Measurements from ENCODE around the gene CGNL1.

Gene CGNL1

GRCh38 chr15:57534281-57534680, 158.0 kb downstream of the CGNL1 start:
- 64% methylated on average over 5 of the region's 6 CpGs for WGBS
- no peak overlapping the region for H3K14ac ChIP-seq (ENCODE audit: low read length in 2 of 2)
- no peak overlapping the region for H2AFZ ChIP-seq (ENCODE audit: low read depth, low read length)

GRCh38 chr15:57537072-57537471, 160.8 kb downstream of the CGNL1 start:
- Histone ChIP-seq H2BK5ac (ENCODE audit: low read depth, low read length, poor library complexity, severe bottlenecking) (no peak overlapping the region), H3K9ac (ENCODE audit: low read length) (peak overlapping the region; percentile 59), H2BK12ac (ENCODE audit: low read length in 2 of 2) (no peak overlapping the region), H3K14ac (ENCODE audit: low read length in 2 of 2) (no peak overlapping the region), H3K4me2 (ENCODE audit: low read length, poor library complexity, severe bottlenecking) (no peak overlapping the region), H3K79me1 (replicated peaks; ENCODE audit: low read length, poor library complexity, severe bottlenecking) (no peaks in the 10 kb centered on the region), H4K91ac (ENCODE audit: low read length) (no peak overlapping the region), H3K4ac (ENCODE audit: low read depth in 1 of 2, low read length in 2 of 2) (no peak overlapping the region), H4K8ac (ENCODE audit: low read length) (no peak overlapping the region), H3K18ac (ENCODE audit: low read depth in 1 of 2, low read length in 2 of 2) (no peak overlapping the region), H3K36me3 (ENCODE audit: control insufficient read depth in 1 of 2, insufficient read depth in 2 of 2, low read depth in 1 of 2, low read length in 2 of 2) (peaks cover 0 to 57% of the 10 kb centered on the region in 2 experiments), H3K23ac (ENCODE audit: low read length in 2 of 2) (no peak overlapping the region), H3K4me3 (ENCODE audit: insufficient read depth in 1 of 2, low read depth in 1 of 2, low read length in 2 of 2) (no peak overlapping the region), H2AK5ac (ENCODE audit: low read length, severe bottlenecking) (peak overlapping the region; percentile 42), H2BK15ac (ENCODE audit: low read depth, poor library complexity, severe bottlenecking) (no peak overlapping the region), H3K27me3 (ENCODE audit: control insufficient read depth in 1 of 2, insufficient read depth in 1 of 2, low read length in 2 of 2) (no peaks in the 10 kb centered on the region), H2BK120ac (ENCODE audit: low read depth, low read length) (no peak overlapping the region), H2AFZ (ENCODE audit: low read depth, low read length) (no peak overlapping the region), H3K27ac (ENCODE audit: low read length, poor library complexity, severe bottlenecking) (peak overlapping the region; percentile 46), H3K9me3 (ENCODE audit: control insufficient read depth, low read length) (no peaks in the 10 kb centered on the region), H3K4me1 (ENCODE audit: control insufficient read depth, insufficient read depth, low read depth, low read length) (peaks cover 8% of the 10 kb centered on the region)
- 69% methylated on average over 5 of the region's 7 CpGs for WGBS
- peak; percentile 62 for DNase-seq

More at GRCh38 chr15:57534281-57534680, 158.0 kb downstream of the CGNL1 start:
- no peak overlapping the region for H2AK5ac ChIP-seq (ENCODE audit: low read length, severe bottlenecking)
- no peaks in the 10 kb centered on the region for H3K9me3 ChIP-seq (ENCODE audit: control insufficient read depth, low read length)
- no peak overlapping the region for H3K4ac ChIP-seq (ENCODE audit: low read depth in 1 of 2, low read length in 2 of 2)
- no peak overlapping the region for H3K18ac ChIP-seq (ENCODE audit: low read depth in 1 of 2, low read length in 2 of 2)
- H4K8ac ChIP-seq (ENCODE audit: low read length) = no peak overlapping the region
- peaks cover 0 to 37% of the 10 kb centered on the region in 2 experiments for H3K36me3 ChIP-seq (ENCODE audit: control insufficient read depth in 1 of 2, insufficient read depth in 2 of 2, low read depth in 1 of 2, low read length in 2 of 2)
- H3K4me3 ChIP-seq (ENCODE audit: insufficient read depth in 1 of 2, low read depth in 1 of 2, low read length in 2 of 2) = peak overlapping the region in 1 of 2 experiments; percentile 6
- H3K27ac ChIP-seq (ENCODE audit: low read length, poor library complexity, severe bottlenecking) = no peak overlapping the region
- no peak overlapping the region for H4K91ac ChIP-seq (ENCODE audit: low read length)
- DNase-seq = no peak
- H3K79me1 ChIP-seq (replicated peaks; ENCODE audit: low read length, poor library complexity, severe bottlenecking) = no peaks in the 10 kb centered on the region
- no peak overlapping the region for H3K23ac ChIP-seq (ENCODE audit: low read length in 2 of 2)
- no peak overlapping the region for H2BK120ac ChIP-seq (ENCODE audit: low read depth, low read length)
- H3K9ac ChIP-seq (ENCODE audit: low read length) = peak overlapping the region; percentile 12
- H2BK12ac ChIP-seq (ENCODE audit: low read length in 2 of 2) = no peak overlapping the region
- H3K4me1 ChIP-seq (ENCODE audit: control insufficient read depth, insufficient read depth, low read depth, low read length) = peaks cover 6% of the 10 kb centered on the region
- H3K4me2 ChIP-seq (ENCODE audit: low read length, poor library complexity, severe bottlenecking) = no peak overlapping the region
- H2BK15ac ChIP-seq (ENCODE audit: low read depth, poor library complexity, severe bottlenecking) = no peak overlapping the region
- H2BK5ac ChIP-seq (ENCODE audit: low read depth, low read length, poor library complexity, severe bottlenecking) = no peak overlapping the region
- peaks cover 0 to 6% of the 10 kb centered on the region in 2 experiments for H3K27me3 ChIP-seq (ENCODE audit: control insufficient read depth in 1 of 2, insufficient read depth in 1 of 2, low read length in 2 of 2)

GRCh38 chr15:57537488-57538264, 161.4 kb downstream of the CGNL1 start:
- no peak overlapping the region for H3K4me3 ChIP-seq (ENCODE audit: insufficient read depth in 1 of 2, low read depth in 1 of 2, low read length in 2 of 2)
- H3K23ac ChIP-seq (ENCODE audit: low read length in 2 of 2) = no peak overlapping the region
- no peak overlapping the region for H2AK5ac ChIP-seq (ENCODE audit: low read length, severe bottlenecking)
- peak overlapping the region; percentile 4 for H3K27ac ChIP-seq (ENCODE audit: low read length, poor library complexity, severe bottlenecking)
- H3K14ac ChIP-seq (ENCODE audit: low read length in 2 of 2) = no peak overlapping the region
- H2BK12ac ChIP-seq (ENCODE audit: low read length in 2 of 2) = no peak overlapping the region
- H4K91ac ChIP-seq (ENCODE audit: low read length) = no peak overlapping the region
- H2AFZ ChIP-seq (ENCODE audit: low read depth, low read length) = no peak overlapping the region
- H3K4ac ChIP-seq (ENCODE audit: low read depth in 1 of 2, low read length in 2 of 2) = no peak overlapping the region
- peak overlapping the region; percentile 59 for H3K9ac ChIP-seq (ENCODE audit: low read length)
- WGBS = 100% methylated on average over 4 of the region's 4 CpGs
- peaks cover 8% of the 10 kb centered on the region for H3K4me1 ChIP-seq (ENCODE audit: control insufficient read depth, insufficient read depth, low read depth, low read length)
- no peak for DNase-seq
- H3K4me2 ChIP-seq (ENCODE audit: low read length, poor library complexity, severe bottlenecking) = no peak overlapping the region
- no peaks in the 10 kb centered on the region for H3K9me3 ChIP-seq (ENCODE audit: control insufficient read depth, low read length)
- H3K79me1 ChIP-seq (replicated peaks; ENCODE audit: low read length, poor library complexity, severe bottlenecking) = no peaks in the 10 kb centered on the region
- peaks cover 0 to 60% of the 10 kb centered on the region in 2 experiments for H3K36me3 ChIP-seq (ENCODE audit: control insufficient read depth in 1 of 2, insufficient read depth in 2 of 2, low read depth in 1 of 2, low read length in 2 of 2)
- no peaks in the 10 kb centered on the region for H3K27me3 ChIP-seq (ENCODE audit: control insufficient read depth in 1 of 2, insufficient read depth in 1 of 2, low read length in 2 of 2)
- no peak overlapping the region for H3K18ac ChIP-seq (ENCODE audit: low read depth in 1 of 2, low read length in 2 of 2)
- no peak overlapping the region for H2BK5ac ChIP-seq (ENCODE audit: low read depth, low read length, poor library complexity, severe bottlenecking)
- H4K8ac ChIP-seq (ENCODE audit: low read length) = no peak overlapping the region
- no peak overlapping the region for H2BK15ac ChIP-seq (ENCODE audit: low read depth, poor library complexity, severe bottlenecking)
- H2BK120ac ChIP-seq (ENCODE audit: low read depth, low read length) = no peak overlapping the region

GRCh38 chr15:57538265-57538529, 161.9 kb downstream of the CGNL1 start:
- H2BK120ac ChIP-seq (ENCODE audit: low read depth, low read length) = no peak overlapping the region
- H3K36me3 ChIP-seq (ENCODE audit: control insufficient read depth in 1 of 2, insufficient read depth in 2 of 2, low read depth in 1 of 2, low read length in 2 of 2) = peaks cover 0 to 58% of the 10 kb centered on the region in 2 experiments
- no peak overlapping the region for H2BK12ac ChIP-seq (ENCODE audit: low read length in 2 of 2)
- H2BK15ac ChIP-seq (ENCODE audit: low read depth, poor library complexity, severe bottlenecking) = no peak overlapping the region
- no peaks in the 10 kb centered on the region for H3K9me3 ChIP-seq (ENCODE audit: control insufficient read depth, low read length)
- H3K27me3 ChIP-seq (ENCODE audit: control insufficient read depth in 1 of 2, insufficient read depth in 1 of 2, low read length in 2 of 2) = peaks cover 0 to 3% of the 10 kb centered on the region in 2 experiments
- H3K4me3 ChIP-seq (ENCODE audit: insufficient read depth in 1 of 2, low read depth in 1 of 2, low read length in 2 of 2) = no peak overlapping the region
- no peak overlapping the region for H3K9ac ChIP-seq (ENCODE audit: low read length)
- peaks cover 8% of the 10 kb centered on the region for H3K4me1 ChIP-seq (ENCODE audit: control insufficient read depth, insufficient read depth, low read depth, low read length)
- no peaks in the 10 kb centered on the region for H3K79me1 ChIP-seq (replicated peaks; ENCODE audit: low read length, poor library complexity, severe bottlenecking)
- no peak overlapping the region for H4K91ac ChIP-seq (ENCODE audit: low read length)
- H3K27ac ChIP-seq (ENCODE audit: low read length, poor library complexity, severe bottlenecking) = no peak overlapping the region
- no peak overlapping the region for H2BK5ac ChIP-seq (ENCODE audit: low read depth, low read length, poor library complexity, severe bottlenecking)
- H3K14ac ChIP-seq (ENCODE audit: low read length in 2 of 2) = no peak overlapping the region
- H3K23ac ChIP-seq (ENCODE audit: low read length in 2 of 2) = no peak overlapping the region
- DNase-seq = no peak
- H3K4me2 ChIP-seq (ENCODE audit: low read length, poor library complexity, severe bottlenecking) = no peak overlapping the region
- no peak overlapping the region for H3K4ac ChIP-seq (ENCODE audit: low read depth in 1 of 2, low read length in 2 of 2)
- no peak overlapping the region for H4K8ac ChIP-seq (ENCODE audit: low read length)
- no peak overlapping the region for H2AFZ ChIP-seq (ENCODE audit: low read depth, low read length)
- H2AK5ac ChIP-seq (ENCODE audit: low read length, severe bottlenecking) = no peak overlapping the region
- no peak overlapping the region for H3K18ac ChIP-seq (ENCODE audit: low read depth in 1 of 2, low read length in 2 of 2)
